Ammon's horn (tissue), 1 donor: ENCODE measurements around the gene PRKCE.

ENCODE experiments used
- DNase-seq: peaks from one replicate; pipeline ENCODE4 v3.0.0-alpha.2; 2016; ENCODE audit warnings: low spot score

The PRKCE gene

GRCh38 chr2:46014911-46015654 lies 363.6 kb downstream of the PRKCE start:
- DNase-seq, result no peak

GRCh38 chr2:46015671-46016070 lies 364.2 kb downstream of the PRKCE start:
- no peak for DNase-seq

GRCh38 chr2:46016091-46016490 lies 364.6 kb downstream of the PRKCE start:
- no peak for DNase-seq

GRCh38 chr2:46018773-46019591 lies 367.5 kb downstream of the PRKCE start:
- DNase-seq, result peak; percentile 24

- DNase-seq, result no peak
Observed at GRCh38 chr2:46020416-46020815, 368.9 kb downstream of the PRKCE start.

- DNase-seq, result no peak
Observed at GRCh38 chr2:46023165-46023854, 371.8 kb downstream of the PRKCE start.

- no peak for DNase-seq
Observed at GRCh38 chr2:46024146-46024779, 372.8 kb downstream of the PRKCE start.

- no peak for DNase-seq
Observed at GRCh38 chr2:46025081-46025480, 373.6 kb downstream of the PRKCE start.

- no peak for DNase-seq
Observed at GRCh38 chr2:46025676-46026075, 374.2 kb downstream of the PRKCE start.

GRCh38 chr2:46026431-46026830 lies 375.0 kb downstream of the PRKCE start:
- no peak for DNase-seq

- no peak for DNase-seq
Observed at GRCh38 chr2:46029332-46029811, 377.9 kb downstream of the PRKCE start.

GRCh38 chr2:46030330-46030729 lies 378.9 kb downstream of the PRKCE start:
- DNase-seq, result no peak

GRCh38 chr2:46032161-46032813 lies 380.8 kb downstream of the PRKCE start:
- peak; percentile 22 for DNase-seq

- no peak for DNase-seq
Observed at GRCh38 chr2:46032996-46033395, 381.5 kb downstream of the PRKCE start.

- no peak for DNase-seq
Observed at GRCh38 chr2:46034535-46034934, 383.1 kb downstream of the PRKCE start.

GRCh38 chr2:46036929-46037328 lies 385.5 kb downstream of the PRKCE start:
- DNase-seq, result no peak

GRCh38 chr2:46039543-46040303 lies 388.2 kb downstream of the PRKCE start:
- DNase-seq, result no peak

- no peak for DNase-seq
Observed at GRCh38 chr2:46040563-46041155, 389.2 kb downstream of the PRKCE start.

GRCh38 chr2:46041434-46041833 lies 390.0 kb downstream of the PRKCE start:
- no peak for DNase-seq

GRCh38 chr2:46042207-46042637 lies 390.7 kb downstream of the PRKCE start:
- no peak for DNase-seq
